Right renal cortex interstitium (tissue), 3 donors: ENCODE results near the gene DNM1L. TPM values are rescaled to one million over a fixed set of nuclear protein-coding genes. Genes with fewer than 3 reads are reported as not detected.

ENCODE experiments used
- polyA plus RNA-seq, 3 donors: library from polyadenylated mRNA; unstranded; fragments of 120-200 nt; gene quantifications; one replicate each; pipeline ENCODE4 v1.2.1, GENCODE V29; 2013; ENCODE audit not compliant: insufficient read length in 3 of 3

The DNM1L gene
- polyA plus RNA-seq, 3 donors, result 91.1 to 99.1 (median 92.3) TPM

Other genes starting within 250 kb of the DNM1L start
- 10 to 100 TPM; 29.9 to 33.3 (median 31.1) TPM for gene YARS2, start 76.6 kb downstream of the DNM1L start, polyA plus RNA-seq
- 10 to 100 TPM; 21.2 to 24.1 (median 21.5) TPM for gene PKP2, start 217.5 kb downstream of the DNM1L start, polyA plus RNA-seq